ENCODE data around the gene PRX.
A peak's percentile ranks its signal among the peaks of the same experiment; 100 is the strongest.
"Not testable (repeated sequence)": the region's sequence is repeated elsewhere in the genome, so short reads cannot be mapped to it uniquely, and the experiment has no call there.

Gene PRX

GRCh38 chr19:40389404-40390083, 23.6 kb downstream of the PRX start:
- no peak for DNase-seq

- DNase-seq, result no peak
Measured at GRCh38 chr19:40388481-40388880, 24.7 kb downstream of the PRX start.

- no peak for DNase-seq
Measured at GRCh38 chr19:40387155-40387554, 26.0 kb downstream of the PRX start.

GRCh38 chr19:40383668-40384248, 29.4 kb downstream of the PRX start:
- no peak for DNase-seq

GRCh38 chr19:40381321-40381720, 31.9 kb downstream of the PRX start:
- no peak for DNase-seq

- DNase-seq, result no peak
Measured at GRCh38 chr19:40380199-40381037, 32.8 kb downstream of the PRX start.

GRCh38 chr19:40379446-40380198, 33.6 kb downstream of the PRX start:
- no peak for DNase-seq

GRCh38 chr19:40378509-40378908, 34.7 kb downstream of the PRX start:
- DNase-seq, result no peak

- DNase-seq, result no peak
Measured at GRCh38 chr19:40377876-40378385, 35.2 kb downstream of the PRX start.

- DNase-seq, result no peak
Measured at GRCh38 chr19:40376286-40376862, 36.8 kb downstream of the PRX start.

- DNase-seq, result no peak
Measured at GRCh38 chr19:40374084-40374483, 39.1 kb downstream of the PRX start.

- DNase-seq, result no peak
Measured at GRCh38 chr19:40371802-40372122, 41.4 kb downstream of the PRX start.

GRCh38 chr19:40370997-40371801, 42.0 kb downstream of the PRX start:
- no peak for DNase-seq

GRCh38 chr19:40370253-40370652, 42.9 kb downstream of the PRX start:
- not testable (repeated sequence) for DNase-seq

- no peak for DNase-seq
Measured at GRCh38 chr19:40369797-40370196, 43.4 kb downstream of the PRX start.

- no peak for DNase-seq
Measured at GRCh38 chr19:40367577-40368434, 45.4 kb downstream of the PRX start.

- peak in 2 of 3 experiments; percentile 76 to 87 for DNase-seq
Measured at GRCh38 chr19:40366697-40367561, 46.2 kb downstream of the PRX start.

- peak; percentile 68 to 87 (median 80) for DNase-seq
Measured at GRCh38 chr19:40365613-40366401, 47.4 kb downstream of the PRX start.

GRCh38 chr19:40365010-40365409, 48.2 kb downstream of the PRX start:
- no peak for DNase-seq

All from NCI-H1417 (cell line).